Astrocyte of the spinal cord (primary cell): Measurements from ENCODE around the gene SPON2.

ENCODE experiments used
- DNase-seq: peaks from one replicate; pipeline ENCODE4 v3.0.0; 2011; ENCODE audit warnings: low read depth, low spot score
- H3K4me3 ChIP-seq: 2 replicates; pipeline ENCODE4 v1.5.1; 2011; ENCODE audit warnings: low read depth, mild to moderate bottlenecking, low read length, moderate library complexity
- in situ Hi-C: cut with HindIII; loops from 2 replicates; pipeline ENCODE4 v1.10.0; 2017; ENCODE audit warnings: low sequenced_read_pairs
- TF ChIP-seq, protein P1 (sequence below): IDR thresholded peaks from 2 replicates; pipeline ENCODE4 v1.5.1; 2012; ENCODE audit warnings: low read depth, mild to moderate bottlenecking, low read length, inconsistent platforms

Gene SPON2

DNA sequence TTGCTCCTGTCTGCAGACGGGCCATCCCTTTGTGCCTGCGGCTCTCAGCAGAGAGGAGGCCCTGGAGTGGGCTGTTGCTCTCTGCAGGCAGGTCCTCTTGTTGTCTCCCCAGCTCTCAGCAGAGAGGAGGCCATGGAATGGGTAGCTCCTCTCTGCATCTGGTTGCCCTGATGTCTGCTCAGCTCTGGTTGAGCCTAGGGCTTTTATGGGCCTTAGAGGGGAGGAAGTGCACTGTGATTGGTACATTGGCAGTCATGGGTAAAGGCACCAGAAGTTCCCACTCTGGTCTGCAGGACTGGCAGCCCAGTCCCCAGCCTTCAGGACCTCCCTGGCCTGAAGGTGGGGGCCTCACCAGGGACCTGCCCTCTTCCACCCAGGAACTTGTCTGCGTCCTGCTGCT, 21.5 kb downstream of the SPON2 start:
- H3K4me3 ChIP-seq, result no peak overlapping the region
- in situ Hi-C loops, result no loop called here
- TF ChIP-seq, protein P1, sequence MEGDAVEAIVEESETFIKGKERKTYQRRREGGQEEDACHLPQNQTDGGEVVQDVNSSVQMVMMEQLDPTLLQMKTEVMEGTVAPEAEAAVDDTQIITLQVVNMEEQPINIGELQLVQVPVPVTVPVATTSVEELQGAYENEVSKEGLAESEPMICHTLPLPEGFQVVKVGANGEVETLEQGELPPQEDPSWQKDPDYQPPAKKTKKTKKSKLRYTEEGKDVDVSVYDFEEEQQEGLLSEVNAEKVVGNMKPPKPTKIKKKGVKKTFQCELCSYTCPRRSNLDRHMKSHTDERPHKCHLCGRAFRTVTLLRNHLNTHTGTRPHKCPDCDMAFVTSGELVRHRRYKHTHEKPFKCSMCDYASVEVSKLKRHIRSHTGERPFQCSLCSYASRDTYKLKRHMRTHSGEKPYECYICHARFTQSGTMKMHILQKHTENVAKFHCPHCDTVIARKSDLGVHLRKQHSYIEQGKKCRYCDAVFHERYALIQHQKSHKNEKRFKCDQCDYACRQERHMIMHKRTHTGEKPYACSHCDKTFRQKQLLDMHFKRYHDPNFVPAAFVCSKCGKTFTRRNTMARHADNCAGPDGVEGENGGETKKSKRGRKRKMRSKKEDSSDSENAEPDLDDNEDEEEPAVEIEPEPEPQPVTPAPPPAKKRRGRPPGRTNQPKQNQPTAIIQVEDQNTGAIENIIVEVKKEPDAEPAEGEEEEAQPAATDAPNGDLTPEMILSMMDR, result no peak
- no peak for DNase-seq

DNA sequence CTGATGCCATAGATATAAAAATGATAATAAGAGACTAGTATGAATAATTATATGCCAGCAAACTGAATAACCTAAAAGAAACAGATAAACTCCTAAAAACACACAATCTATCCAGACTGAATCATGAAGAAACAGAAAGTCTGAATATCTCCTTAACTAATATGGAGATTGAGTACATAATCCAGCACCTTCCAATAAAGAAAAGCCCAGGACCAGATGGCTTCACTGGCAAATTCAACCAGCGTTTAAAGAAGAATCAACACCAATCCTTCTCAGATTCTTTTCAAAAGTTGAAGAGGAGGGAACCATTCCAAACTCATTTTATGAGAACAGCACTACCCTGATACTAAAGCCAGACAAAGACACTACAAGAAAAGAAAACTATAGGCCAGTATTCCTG, 32.5 kb downstream of the SPON2 start:
- TF ChIP-seq, protein P1, result no peak

DNA sequence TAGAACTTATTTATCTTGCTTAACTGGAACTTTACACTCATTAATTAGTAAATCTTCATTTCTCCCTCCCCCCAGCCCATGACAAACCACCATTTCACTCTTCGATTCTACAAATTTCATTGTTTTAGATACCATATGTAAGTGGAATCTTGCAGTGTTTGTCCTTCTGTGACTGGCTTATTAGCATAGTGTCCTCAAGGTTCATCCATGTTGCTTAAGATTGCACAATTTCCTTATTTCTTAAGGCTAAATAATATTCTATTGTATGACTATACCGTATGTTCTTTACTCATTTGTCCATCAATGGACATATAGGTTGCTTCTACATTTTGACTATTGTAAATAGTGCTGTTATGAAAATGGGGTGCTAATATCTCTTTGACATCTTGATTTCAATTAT, 34.5 kb downstream of the SPON2 start:
- no peak overlapping the region for H3K4me3 ChIP-seq
- TF ChIP-seq, protein P1, result no peak
- no peak for DNase-seq
- in situ Hi-C loops, result no loop called here

More for the DNA sequence above, 32.5 kb downstream of the SPON2 start:
- no peak overlapping the region for H3K4me3 ChIP-seq
- no peak for DNase-seq
- in situ Hi-C loops, result no loop called here

DNA sequence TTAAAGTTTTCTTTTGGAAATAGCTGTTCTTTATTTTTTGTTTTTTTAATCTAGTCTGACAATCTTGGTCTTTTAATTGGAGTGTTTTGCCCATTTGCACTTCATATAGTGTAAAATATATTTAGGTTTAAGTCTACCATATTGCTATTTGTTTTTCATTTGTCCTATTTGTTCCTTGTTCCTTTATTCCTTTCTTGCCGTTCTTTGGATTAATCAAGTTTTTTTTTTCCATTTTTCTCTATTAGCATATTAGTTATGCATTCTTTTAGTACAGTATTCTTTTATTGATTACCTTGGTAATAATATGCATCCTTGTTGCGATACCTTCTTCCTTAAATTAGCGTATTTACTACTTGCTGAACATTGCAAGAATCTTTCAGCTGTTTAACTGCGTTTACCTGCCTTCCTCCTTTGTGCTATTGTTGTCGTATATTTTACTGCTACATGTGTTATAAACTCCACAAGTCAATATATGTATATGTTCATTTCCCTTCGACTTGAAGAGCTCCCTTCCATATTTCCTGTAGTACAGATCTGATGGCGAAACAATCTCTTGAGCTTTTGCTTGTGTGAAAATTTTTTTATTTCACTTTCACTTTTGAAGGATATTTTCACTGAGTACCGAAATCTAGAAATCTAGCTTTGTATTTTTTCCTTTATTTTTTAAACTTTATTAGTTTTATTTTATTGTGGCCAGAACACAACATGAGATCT, 35.2 kb downstream of the SPON2 start:
- in situ Hi-C loops, result no loop called here
- H3K4me3 ChIP-seq, result no peak overlapping the region
- DNase-seq, result no peak
- TF ChIP-seq, protein P1, result no peak

DNA sequence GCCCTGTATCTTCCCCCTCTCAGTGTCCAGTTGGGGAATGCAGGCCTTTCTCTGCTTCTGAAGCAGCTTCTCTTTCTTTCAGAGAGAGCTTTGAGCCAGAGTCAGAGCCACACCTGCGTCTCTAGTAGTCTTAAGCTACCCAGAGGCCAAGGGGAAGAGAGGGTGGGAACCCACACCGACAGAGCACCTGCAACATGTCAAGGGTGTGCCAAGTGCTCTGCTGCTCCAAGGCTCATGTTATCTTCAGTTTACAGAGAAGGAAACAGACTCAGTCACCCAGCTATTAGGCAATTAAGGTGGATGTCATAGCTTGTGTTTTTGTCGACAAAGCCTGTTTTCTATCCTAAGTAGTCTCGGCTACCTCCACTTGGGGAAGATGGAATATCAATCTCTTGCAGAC, 36.3 kb downstream of the SPON2 start:
- H3K4me3 ChIP-seq, result no peak overlapping the region
- TF ChIP-seq, protein P1, result no peak
- in situ Hi-C loops, result no loop called here
- no peak for DNase-seq

DNA sequence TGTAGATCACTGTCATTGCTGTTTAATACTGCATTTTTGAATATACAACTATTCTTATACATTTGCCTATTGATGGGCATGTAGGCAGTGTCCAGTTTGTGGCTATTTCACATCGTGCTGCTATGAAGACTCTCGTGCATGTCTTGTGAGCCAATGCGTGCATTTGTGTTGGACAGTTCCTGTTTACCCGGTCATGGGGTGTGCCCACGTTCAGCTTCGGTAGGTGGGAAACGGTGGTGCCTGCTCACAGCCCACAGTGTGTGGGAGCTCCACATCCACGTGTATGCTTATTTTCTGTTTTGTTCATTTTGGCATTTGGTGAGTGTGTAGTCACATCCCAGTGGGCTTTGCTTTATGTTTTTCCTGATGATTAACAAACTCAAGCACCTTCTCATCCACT, 39.4 kb downstream of the SPON2 start:
- no peak overlapping the region for H3K4me3 ChIP-seq
- TF ChIP-seq, protein P1, result no peak
- DNase-seq, result no peak
- in situ Hi-C loops, result no loop called here
